Renal cortical epithelial cell (primary cell): ENCODE data around the gene MRPL36. TPM values are rescaled to one million over a fixed set of nuclear protein-coding genes. Genes with fewer than 3 reads are reported as not detected.

ENCODE experiments used
- DNase-seq: peaks from one replicate; pipeline ENCODE4 v3.0.0-alpha.2; 2011; ENCODE audit warnings: low read depth
- total RNA-seq: library from RNA; depleted of rRNA; stranded (reverse); fragments of >200 nt; gene quantifications from 2 replicates; pipeline ENCODE4 v1.2.3, GENCODE V29; 2014

Gene MRPL36
- total RNA-seq, 1 donor from 2014 or later: 32.5 TPM

DNA sequence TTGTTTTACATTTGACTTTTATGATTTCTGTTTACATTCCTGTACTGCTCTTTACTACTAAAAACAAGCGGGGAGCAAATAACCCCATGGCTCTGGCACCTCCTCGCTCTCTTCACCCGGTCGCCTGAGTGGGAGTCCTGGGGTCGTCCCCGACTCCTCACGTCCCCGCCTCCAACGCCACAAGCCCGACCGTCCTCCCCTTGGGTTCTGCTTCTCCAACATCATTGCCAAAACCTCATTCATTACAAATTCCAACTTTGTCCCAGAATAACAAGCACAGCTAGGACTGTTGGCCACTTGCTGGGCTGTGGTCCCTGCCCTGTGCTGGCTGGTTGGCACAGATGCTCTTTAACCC, 35.1 kb downstream of the MRPL36 start:
- DNase-seq: no peak

DNA sequence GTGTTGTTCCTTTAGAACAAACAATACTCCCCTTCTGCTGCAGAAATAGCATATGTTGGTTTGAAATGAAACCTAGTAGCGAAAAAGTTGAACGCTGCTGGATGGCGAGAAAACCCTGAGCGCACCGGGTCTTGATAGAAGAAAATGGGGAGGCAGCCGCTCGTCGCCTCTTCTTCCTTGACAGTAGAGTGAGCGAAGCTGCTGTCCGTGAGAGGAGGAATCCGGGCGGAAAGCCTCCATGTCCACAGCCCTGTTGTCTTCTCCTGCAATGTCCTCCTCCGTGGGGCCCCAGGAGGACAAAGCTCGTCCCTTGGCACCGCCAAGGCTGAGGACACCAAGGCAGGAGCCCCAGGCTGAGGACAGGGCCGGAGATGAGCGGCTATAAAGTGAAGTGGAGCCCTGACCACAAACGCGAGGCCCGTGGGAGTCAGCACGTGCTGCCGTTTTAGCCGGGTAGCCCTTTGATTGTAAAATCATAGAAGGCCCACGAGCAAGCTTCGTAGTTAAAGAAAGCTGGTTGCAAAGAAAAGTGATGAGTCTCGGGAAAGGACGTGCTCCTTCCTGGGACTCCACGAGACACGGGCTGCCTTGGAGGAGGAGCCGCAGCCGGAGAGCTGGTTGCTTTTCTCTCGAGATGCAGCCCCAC, 35.6 kb downstream of the MRPL36 start:
- no peak for DNase-seq

DNA sequence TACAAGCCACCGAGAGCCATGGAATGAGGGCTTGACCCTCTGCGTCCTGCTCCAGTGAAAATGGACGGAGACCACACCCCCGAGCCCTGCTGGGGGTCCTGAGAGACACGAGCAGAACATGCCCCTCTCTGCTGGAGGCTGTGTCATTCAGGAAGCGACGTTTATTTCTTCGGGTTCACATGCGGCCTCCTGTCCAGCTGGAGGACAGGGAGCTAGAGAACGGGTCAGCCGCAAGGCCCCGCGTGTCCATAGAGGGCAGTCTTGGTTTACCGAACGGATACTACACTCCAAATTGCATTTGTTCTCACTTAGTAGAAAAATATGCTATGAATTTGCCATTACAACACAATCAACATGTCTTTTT, 36.1 kb downstream of the MRPL36 start:
- peak; percentile 48 for DNase-seq

DNA sequence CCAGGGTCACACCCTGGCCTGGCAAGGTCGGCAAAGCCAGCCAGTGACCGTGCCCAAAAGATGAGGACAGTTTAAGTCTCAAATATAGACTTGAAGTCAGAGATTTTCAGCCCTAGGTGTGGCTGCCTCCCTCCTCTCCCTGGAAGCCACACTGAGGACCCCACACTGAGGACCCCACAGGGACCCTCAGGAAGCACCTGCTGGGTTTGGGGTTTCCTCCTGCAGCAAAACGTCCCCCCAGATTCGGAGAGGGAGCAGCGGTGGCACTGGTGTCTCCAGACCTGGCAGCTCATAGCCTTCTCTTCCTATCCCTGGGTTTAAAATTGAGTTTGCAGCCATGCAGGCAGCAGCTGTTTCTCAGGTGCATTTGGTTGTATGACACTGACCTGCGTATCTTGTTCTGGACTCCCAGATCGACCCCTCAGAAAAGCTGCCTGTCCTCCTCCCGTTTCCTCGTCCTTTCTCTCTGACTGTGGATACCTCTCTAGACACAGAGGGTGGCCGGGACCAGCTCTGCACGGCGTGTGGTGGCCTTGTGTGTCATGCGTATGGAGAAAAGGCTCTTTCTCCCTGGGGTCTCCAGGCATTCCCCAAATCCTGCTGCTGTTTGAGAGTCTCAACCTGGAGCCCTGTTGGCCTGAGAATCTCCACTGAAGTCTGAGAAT, 36.6 kb downstream of the MRPL36 start:
- DNase-seq: no peak

DNA sequence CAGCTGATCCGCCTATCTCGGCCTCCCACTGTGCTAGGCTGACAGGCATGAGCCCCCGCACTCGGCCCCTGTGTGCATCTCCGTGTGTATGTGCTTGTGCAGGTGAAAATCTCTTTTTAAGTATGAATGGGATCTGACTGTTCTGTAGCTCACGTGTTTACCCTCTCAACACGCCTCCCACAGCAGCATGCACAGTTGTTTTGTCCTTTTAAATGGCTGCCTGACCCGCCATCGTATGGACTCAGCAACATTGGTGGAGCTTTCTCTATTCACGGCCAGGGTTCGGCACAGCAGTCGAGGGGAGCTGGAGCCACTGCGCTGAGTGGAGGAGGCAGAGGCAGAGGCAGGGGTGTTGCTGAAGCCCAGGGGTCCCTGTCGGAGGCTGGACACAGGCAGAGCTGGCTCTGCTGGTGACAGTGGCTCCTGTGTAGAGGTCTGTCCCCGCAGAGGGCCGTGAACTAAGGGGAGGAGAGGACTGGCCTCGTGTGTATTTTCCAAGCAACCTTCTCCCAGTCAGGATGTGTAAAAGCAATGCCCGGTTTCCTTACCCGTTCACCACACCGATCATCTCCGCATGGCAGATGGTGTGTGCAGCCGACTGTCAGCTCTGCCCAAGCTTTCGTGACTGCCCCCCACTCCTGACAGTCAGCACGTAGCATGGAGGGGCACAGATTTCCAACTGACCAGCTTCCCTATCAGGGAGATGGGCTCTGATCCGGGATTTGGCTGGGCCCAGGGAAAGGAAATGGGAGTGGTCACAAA, 37.3 kb downstream of the MRPL36 start:
- no peak for DNase-seq

DNA sequence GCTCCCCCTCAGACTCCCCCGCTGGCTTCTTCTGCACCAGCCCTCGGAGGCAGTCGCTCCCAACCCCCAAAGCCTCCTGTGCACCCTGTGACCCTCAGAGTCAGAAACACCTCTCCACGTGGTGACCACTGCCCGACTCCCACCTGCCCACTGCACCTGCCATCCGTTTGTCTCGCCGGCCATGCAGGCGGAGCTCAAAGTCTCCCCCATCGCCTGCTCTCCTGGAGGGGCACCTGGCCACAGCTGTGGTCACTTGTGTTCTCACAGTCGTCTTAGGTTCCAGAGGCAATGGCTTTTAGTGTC, 38.2 kb downstream of the MRPL36 start:
- no peak for DNase-seq

DNA sequence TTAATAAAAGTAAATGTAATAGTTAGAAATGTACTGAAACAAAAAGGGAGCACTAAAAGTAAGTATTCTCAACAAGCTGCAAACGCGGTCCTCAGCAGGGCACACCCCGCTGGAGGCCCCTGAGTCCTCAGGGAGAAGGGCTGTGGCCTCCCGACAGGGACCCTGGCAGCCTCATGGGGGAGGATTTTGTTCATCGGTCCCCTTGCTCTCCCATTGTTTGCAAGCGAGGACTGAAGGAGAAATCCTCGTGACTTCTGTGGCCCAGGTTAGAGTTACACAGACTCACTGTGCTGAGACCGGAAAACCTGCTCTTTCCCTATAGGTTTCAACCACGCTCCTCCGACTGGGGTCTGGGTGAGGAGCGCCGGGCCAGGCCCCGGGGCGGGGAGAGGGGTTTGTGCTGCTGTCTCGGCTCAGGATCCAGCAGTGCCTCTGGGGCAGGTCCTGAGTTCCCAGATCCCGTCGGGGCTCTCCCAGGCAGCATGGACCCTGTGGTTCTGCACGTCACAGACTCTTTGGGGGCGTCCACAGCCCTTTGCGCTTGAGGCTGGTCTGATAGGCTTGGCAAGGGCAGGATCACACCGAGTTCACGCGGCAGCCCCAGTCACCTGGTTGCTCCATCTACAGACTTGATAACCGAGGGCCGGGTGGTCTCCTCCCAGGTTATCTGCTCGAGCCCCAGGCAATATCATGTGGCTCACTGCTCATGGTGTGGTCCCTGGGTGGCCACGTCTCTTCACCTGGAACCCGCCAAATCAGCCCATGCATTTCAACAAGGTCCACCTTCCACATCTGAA, 38.8 kb downstream of the MRPL36 start:
- no peak for DNase-seq

DNA sequence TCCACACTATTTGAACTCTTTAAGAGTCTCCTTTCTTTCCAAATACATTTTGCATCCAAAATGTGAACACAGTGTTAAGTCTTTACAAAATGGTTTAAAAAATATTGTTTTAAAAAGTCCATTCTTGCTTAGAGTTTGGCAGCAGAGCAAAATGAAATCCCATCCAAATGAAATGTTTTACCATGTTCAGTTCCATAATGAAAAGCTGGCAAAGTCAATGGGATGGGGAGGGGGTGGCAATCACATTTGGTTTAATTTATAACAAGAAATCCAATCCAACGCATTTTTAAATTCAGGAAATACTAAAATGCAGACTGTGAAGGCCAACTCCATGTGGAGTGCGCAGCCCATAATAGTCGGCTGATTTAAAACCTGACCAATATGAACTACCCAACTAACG, 39.4 kb downstream of the MRPL36 start:
- DNase-seq: no peak

DNA sequence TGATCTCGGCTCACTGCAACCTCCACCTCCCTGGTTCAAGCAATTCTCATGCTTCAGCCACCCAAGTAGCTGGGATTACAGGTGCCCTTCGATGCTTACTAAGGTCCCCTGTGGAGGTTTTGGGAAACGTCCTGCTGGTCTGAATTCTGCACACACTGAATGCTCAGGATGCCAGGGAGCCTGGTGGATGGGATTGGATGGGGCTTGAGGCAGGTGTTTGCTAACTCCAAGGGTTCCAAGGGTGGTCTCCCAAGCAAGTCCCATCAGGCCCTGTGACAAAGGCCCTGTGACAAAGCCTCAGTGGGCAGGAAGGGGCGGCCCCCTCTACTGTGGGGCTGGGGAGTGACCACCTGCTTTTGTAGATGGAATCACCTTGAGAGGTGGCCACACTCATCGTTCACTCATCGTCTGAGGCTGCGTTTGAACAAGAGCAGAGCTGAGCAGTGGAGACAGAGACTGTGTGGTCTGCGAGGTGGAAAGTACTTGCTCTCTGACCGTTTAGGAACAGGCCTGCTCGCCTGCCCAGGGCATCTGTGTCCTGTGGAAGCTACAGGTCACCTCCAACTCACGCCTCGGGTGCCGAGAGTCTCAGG, 40.2 kb downstream of the MRPL36 start:
- no peak for DNase-seq

DNA sequence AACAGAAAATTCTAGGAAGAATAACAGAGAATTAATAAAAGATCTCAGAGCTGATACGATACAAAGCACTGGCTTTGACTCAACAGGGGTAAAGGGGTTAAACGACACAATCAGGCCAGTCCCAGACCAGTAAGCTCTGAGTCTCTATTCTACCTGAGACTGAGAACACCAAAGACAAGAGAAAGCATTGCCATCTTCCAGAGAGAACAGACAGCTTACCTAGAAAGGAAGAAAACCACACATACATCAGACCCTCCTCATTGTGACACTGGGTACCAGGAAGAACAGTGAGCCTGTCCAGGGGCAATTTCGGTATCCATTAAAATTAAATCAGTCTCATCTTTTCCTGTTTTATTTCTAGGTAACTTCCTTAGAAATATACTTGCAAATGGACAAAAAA, 41.1 kb downstream of the MRPL36 start:
- DNase-seq: no peak

DNA sequence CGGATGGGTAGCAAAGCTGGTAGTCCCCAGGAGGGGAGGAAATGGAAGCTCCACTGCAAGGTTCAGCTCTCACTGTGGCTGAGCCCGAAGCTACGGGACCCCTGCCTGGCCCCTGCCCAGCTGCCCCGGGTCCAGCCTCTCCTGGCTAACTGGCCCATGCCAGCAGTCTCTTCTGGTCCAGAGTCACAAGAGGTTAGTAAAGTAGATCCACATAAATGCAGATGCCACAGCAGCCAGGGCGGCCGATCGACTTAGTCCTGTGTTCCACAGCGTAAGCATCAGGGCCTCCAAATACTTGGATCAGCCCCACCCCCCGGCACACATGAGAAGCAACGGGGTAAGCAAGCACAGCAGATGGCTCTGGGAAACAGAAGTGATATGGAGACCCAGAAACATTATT, 42.1 kb downstream of the MRPL36 start:
- DNase-seq: no peak

DNA sequence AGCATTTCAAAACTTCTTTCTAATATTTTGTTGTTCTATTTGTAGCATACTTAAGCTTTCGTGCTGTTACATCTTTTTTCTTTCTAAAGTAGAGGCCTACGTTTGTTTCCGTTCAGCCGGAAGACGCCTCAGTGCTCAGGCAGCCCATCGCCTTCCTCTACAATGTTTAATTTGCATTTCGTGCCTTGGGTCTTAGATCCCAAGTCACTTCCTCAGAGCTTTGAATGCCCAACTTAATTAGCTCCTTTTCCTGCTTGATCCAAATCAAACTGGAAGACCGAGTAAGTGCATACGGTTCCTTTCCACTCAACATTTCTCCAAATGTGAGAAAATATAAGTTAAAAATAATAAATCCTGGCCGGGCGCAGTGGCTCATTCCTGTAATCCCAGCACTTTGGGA, 43.2 kb downstream of the MRPL36 start:
- no peak for DNase-seq

DNA sequence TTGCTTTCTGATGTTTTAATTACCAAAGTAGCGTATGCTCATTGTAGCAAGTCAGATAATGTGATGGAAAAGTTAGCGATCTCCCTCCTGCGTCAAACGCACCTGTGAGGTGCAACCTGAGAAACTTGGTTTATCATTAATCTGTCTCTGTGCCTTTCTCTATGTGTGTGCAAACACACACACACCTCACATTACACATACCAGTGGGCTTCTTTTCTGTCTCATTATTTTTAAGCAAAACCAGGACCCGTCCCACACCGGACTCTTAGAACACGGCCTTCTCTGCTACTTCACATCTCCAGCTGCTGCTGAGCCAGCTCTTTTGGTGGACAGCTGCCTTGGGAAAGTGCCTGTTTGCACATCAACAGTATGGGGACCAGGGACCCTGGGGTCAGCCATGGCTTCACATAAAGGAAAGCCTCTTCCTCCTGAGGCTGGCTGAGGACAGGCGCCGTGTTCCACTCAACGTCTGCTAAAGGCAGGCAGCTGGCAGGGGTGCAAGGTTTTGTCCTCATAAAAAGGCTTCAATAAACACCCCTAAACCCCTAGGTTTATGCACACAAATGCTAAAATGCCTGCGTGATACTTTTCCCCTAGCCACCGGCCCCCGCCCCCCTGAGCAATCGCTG, 44.2 kb downstream of the MRPL36 start:
- no peak for DNase-seq

DNA sequence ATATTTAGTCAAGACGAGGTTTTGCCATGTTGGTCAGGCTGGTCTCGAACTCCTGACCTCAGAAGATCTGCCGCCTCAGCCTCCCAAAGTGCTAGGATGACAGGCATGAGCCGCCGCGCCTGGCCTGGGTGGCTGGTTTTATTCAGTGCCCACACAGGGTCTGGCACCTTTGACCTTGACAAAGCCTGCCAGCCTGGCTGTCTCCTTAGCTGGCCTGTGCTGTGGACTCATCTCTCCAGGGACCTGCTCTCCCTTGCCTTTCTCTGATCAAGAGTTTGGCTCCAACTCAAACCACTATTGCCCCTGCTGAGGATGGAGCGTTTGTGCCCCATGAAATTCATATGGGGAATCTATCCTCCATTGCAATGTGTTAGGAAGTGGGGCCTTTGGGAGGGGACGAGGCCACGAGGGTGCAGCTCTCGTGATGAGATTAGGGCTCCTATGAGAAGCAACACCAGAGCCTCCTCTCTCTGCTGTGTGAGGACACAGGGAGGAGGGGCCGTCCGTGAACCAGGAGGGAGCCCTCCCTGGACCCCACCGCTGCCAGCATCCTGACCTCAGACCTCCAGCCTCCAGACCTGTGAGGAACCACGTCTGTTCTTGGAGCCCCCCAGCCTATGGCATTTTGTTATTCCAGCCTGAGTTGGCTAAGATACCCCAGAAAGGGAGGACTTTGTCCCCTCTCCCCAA, 45.0 kb downstream of the MRPL36 start:
- no peak for DNase-seq

DNA sequence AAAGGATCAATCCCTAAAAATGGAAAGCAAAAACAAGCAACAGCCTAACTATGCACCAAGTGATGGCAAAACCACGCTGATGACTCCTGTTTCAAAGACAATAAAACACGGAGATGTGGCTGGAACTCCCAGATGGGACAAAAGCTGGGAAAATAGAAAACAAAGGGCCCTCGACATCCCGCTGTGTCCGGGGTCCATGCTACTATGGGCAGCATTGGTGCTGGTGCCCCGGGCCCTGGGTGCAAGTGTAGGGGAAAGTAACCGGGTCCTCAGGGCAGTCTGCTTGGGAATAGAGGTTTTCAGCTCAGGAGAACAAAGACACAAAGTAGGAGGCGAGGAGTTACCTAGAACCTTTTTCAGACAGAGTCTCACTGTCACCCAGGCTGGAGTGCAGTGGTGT, 46.1 kb downstream of the MRPL36 start:
- DNase-seq: no peak

DNA sequence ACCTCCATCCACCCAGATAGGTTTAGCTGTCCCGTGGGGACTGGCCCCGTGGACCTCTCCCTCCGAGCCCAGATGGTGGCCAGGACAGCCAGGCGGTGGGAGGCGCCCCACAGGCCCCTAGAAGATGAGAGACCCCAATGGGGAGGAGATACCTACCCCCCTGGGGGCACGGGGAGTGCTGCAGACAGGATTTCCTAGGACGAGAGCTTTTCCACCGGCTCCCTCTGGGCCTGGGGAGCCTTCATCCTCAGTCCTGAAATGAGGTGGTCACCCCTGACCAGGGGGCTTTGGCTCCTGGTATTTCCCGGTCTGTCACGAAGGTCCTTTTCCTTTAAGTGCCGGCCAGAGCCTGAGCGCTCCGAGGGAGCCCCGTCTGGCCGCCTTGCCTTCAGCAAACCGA, 46.8 kb downstream of the MRPL36 start:
- no peak for DNase-seq

DNA sequence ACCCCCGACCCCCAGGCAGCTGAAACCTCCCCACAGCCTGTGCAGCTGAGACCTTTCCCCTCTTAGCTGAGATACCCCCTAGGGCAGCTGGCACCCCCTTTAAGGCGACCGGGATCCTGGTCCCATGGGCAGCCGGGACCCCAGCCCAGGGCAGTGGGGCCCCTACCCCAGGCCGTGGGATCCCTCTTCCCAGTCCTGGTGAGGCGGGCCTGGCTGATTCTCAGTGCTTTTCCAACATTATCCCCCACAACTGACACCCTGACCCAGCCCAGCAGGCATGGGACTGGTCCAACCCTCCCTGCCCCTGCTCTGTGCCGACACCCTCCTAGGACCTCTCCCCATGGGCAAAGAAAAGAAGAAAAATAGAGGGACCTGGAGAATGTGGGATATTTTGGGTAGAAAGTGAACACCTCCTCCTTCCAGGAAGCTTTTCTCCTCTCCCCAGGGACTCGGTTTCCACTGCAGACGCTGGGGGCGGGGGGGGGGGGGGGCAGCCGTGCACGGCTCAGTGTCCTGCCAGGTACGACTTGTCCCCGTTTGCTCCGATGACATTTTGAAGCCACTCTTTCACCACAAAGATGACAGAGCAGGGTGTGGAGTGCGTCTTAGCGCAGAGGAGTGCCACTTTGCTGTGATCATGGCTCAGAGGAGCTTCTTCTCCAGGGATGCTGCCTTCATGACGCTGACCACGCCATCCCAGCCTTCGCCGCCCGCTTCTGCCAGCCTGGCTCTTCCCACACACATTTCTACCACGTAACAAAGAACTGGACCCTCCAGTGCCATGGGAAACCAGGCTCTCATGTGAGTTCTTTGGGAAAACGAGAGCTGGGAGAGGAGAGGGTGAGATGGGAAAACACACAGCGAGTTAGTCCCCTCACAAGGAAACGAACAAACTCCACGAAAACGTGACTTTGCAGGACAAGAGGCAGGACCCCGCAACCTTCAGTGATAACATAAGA, 47.5 kb downstream of the MRPL36 start:
- DNase-seq: no peak

DNA sequence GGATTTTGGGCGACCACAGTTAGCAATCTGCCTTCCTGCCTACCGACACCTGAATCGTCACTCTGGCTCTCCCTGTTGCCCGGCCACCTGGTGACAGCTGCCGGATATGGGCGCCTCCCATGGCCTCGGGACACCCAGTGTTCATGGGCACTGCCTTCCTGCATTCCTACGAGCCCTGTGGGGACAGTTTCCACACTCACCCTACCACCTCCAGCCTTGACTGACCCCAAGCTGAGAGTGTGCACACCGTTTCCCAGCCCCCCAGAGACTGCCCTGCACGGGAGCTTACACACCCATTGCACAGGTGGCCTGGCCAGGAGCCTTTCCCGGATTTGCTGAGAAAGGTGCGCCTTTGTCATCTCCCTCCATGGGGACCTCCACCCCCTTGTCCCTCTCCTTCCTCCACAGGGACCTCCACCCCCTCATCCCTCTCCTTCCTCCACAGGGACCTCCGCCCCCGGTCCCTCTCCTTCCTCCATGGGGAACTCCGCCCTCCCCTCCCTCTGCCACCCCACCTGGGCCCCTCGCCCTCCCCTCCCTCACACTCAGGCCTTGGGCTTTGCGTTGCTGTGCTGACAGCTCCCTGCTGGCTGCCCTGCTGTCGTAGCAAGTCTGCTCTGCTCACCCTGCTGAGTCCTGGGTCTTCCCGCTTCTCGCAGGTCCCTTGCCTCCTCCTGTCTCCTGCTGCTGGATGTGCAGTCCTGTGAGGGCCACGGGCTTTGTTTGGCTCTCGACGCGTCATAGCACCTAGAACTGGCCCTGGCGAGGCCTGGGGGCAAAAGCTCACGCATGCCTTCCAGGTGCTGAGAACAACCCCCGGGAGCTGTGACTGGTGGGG, 48.4 kb downstream of the MRPL36 start:
- DNase-seq: no peak

DNA sequence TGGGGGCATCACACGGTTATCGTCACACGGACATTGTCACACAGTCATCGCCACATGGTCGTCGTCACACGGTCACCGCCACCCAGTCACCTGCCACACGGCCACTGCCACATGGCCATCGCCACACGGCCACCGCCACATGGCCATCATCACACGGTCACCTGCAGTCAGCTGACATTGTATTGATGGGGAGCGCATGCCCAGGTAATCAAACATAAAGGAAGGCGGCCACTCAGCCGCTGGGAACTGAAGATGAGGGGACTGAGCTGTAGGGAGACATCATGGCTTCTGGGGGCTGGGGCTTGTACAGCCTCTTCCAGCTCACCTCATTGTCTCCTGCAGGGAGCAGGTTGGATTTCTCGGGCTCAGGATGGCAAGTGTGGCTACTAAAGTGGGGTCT, 49.2 kb downstream of the MRPL36 start:
- no peak for DNase-seq
